Measurements from ENCODE around the gene ARAF. TPM values are rescaled to one million over a fixed set of nuclear protein-coding genes. Genes with fewer than 3 reads are reported as not detected.
A peak's percentile ranks its signal among the peaks of the same experiment; 100 is the strongest.

The ARAF gene
- total RNA-seq, 2 donors from 2014 or later = 84.7 to 87.1 TPM

- Mint-ChIP-seq H3K4me1 (ENCODE audit: low read depth in 2 of 2) (peaks cover 6 to 14% of the 10 kb centered on the region in 2 donors), H3K9me3 (no peaks in the 10 kb centered on the region), H3K36me3 (peaks cover 10% of the 10 kb centered on the region), H3K27me3 (peaks cover under 1 to 18% of the 10 kb centered on the region in 2 donors), H3K27ac (no peak overlapping the region), H3K4me3 (peak overlapping the region; percentile 32)
- no peak for ATAC-seq
- no peak for DNase-seq (ENCODE audit: low spot score)
Measured at GRCh38 chrX:47572773-47573340, 11.9 kb downstream of the ARAF start.

GRCh38 chrX:47573341-47574075, 12.5 kb downstream of the ARAF start:
- peaks cover 6 to 24% of the 10 kb centered on the region in 2 donors for H3K27me3 Mint-ChIP-seq
- peak overlapping the region; percentile 32 for H3K4me3 Mint-ChIP-seq
- no peak overlapping the region for H3K27ac Mint-ChIP-seq
- H3K4me1 Mint-ChIP-seq (ENCODE audit: low read depth in 2 of 2) = peaks cover 11% of the 10 kb centered on the region in 2 donors
- DNase-seq (ENCODE audit: low spot score) (no peak), ATAC-seq (no peak)
- H3K36me3 Mint-ChIP-seq = peaks cover 10% of the 10 kb centered on the region
- H3K9me3 Mint-ChIP-seq = no peaks in the 10 kb centered on the region

GRCh38 chrX:47574076-47574546, 13.1 kb downstream of the ARAF start:
- DNase-seq (ENCODE audit: low spot score) = no peak
- H3K36me3 Mint-ChIP-seq = peaks cover 10% of the 10 kb centered on the region
- H3K27me3 Mint-ChIP-seq = peaks cover 6 to 26% of the 10 kb centered on the region in 2 donors
- peaks cover 11% of the 10 kb centered on the region in 2 donors for H3K4me1 Mint-ChIP-seq (ENCODE audit: low read depth in 2 of 2)
- H3K27ac Mint-ChIP-seq = no peak overlapping the region
- no peak for ATAC-seq
- H3K9me3 Mint-ChIP-seq = no peaks in the 10 kb centered on the region
- no peak overlapping the region for H3K4me3 Mint-ChIP-seq

DNA sequence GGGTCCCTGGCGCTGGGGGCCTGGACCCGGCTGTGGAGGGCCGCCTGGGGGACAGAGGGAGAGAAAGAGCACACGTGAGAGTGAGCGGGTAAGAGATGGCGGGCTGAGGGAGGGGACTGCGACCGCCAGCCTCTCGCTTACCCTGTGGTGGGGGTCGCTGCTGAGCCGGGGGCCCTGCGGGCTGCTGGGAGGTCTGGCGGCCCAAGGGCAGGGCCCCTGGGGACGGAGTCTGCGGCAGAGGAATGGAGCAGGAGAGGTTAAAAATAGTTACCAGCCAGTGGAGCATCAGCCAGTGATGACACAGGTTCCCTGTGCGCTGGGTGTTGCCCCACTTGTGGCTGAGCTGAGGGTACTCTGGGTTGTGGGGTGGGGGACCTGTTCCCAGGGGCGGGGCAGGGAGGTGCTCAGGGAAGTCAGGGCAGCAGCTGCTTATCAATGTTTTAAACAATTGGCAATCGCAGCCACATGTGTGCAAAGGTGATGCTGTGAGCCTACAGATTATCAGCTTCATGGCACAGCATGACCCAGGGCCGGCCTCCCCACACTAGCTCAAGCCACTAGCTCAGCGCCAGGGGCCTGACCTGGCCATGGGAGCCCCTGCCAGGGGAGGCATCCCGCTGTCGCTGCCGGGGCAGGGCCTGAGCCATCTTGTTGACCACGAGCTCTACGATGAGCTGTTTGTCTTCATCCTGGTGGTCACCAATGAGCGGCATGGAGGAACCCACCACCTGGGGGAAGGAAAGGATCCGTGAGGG, 13.7 kb downstream of the ARAF start:
- Mint-ChIP-seq H3K27ac (no peak overlapping the region), H3K4me3 (no peak overlapping the region)
- ATAC-seq = no peak

GRCh38 chrX:47576021-47576898, 15.3 kb downstream of the ARAF start:
- H3K4me3 Mint-ChIP-seq = no peak overlapping the region
- peaks cover 14 to 19% of the 10 kb centered on the region in 2 donors for H3K4me1 Mint-ChIP-seq (ENCODE audit: low read depth in 2 of 2)
- H3K27me3 Mint-ChIP-seq = peaks cover 6 to 31% of the 10 kb centered on the region in 2 donors
- no peaks in the 10 kb centered on the region for H3K9me3 Mint-ChIP-seq
- H3K36me3 Mint-ChIP-seq = peaks cover 5% of the 10 kb centered on the region
- DNase-seq (ENCODE audit: low spot score) (no peak), ATAC-seq (no peak)
- H3K27ac Mint-ChIP-seq = no peak overlapping the region

More for the DNA sequence above, 13.7 kb downstream of the ARAF start:
- DNase-seq (ENCODE audit: low spot score) = no peak
- Mint-ChIP-seq H3K27me3 (peaks cover 6 to 31% of the 10 kb centered on the region in 2 donors), H3K9me3 (no peaks in the 10 kb centered on the region), H3K36me3 (peaks cover 10% of the 10 kb centered on the region), H3K4me1 (ENCODE audit: low read depth in 2 of 2) (peaks cover 15 to 16% of the 10 kb centered on the region in 2 donors)

DNA sequence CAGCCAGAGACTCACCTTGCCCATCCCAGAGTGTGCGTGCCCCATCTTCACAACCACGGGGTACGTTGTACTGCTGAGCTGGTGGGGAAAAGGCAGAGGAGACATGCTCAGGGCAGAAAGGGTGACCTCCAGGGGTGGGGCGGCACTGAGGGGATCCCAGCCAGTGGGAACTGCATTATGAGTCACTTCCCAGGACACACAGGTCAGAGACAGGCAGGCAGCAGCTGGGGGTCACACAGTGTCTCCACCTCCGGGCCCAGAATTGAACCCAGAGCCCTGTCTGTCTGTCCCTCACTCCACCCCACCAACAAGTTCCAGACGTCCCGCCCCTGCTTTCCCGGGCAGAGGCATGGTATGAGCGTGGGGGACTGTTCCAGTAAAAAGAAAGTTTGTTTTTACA, 16.4 kb downstream of the ARAF start:
- H3K4me1 Mint-ChIP-seq (ENCODE audit: low read depth in 2 of 2) = peaks cover 24 to 29% of the 10 kb centered on the region in 2 donors
- ATAC-seq = no peak
- H3K4me3 Mint-ChIP-seq = no peak overlapping the region
- no peaks in the 10 kb centered on the region for H3K36me3 Mint-ChIP-seq
- peaks cover 6 to 33% of the 10 kb centered on the region in 2 donors for H3K27me3 Mint-ChIP-seq
- DNase-seq (ENCODE audit: low spot score) = no peak
- H3K27ac Mint-ChIP-seq = no peak overlapping the region
- H3K9me3 Mint-ChIP-seq = no peaks in the 10 kb centered on the region

- no peak for DNase-seq (ENCODE audit: low spot score)
- H3K27me3 Mint-ChIP-seq = peaks cover 6 to 30% of the 10 kb centered on the region in 2 donors
- H3K9me3 Mint-ChIP-seq = no peaks in the 10 kb centered on the region
- no peak overlapping the region for H3K4me3 Mint-ChIP-seq
- no peak for ATAC-seq
- no peaks in the 10 kb centered on the region for H3K36me3 Mint-ChIP-seq
- no peak overlapping the region for H3K27ac Mint-ChIP-seq
- peaks cover 28 to 31% of the 10 kb centered on the region in 2 donors for H3K4me1 Mint-ChIP-seq (ENCODE audit: low read depth in 2 of 2)
Measured at GRCh38 chrX:47577901-47578300, 16.9 kb downstream of the ARAF start.

DNA sequence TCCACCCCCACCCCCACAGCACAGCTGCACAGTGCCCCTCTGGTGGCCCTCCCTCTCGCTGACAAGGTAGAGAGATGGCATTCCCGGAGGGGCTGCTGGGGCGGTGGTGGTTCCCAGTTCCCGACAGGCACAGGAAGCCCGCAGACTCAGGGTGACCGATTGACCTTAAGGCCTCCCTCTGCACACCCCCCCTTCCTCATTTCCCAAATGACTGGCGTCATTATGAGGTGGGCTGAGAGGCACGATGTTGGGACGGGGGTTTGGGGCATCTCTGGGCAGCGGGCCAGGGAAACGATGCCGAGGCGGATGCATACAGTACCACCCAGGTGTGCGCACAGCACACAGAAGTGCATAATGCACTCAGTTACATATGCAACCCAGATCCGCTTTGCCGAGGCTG, 17.7 kb downstream of the ARAF start:
- H3K4me3 Mint-ChIP-seq = no peak overlapping the region
- DNase-seq (ENCODE audit: low spot score) (no peak), ATAC-seq (no peak)
- peaks cover 27 to 39% of the 10 kb centered on the region in 2 donors for H3K4me1 Mint-ChIP-seq (ENCODE audit: low read depth in 2 of 2)
- H3K36me3 Mint-ChIP-seq = no peaks in the 10 kb centered on the region
- no peak overlapping the region for H3K27ac Mint-ChIP-seq
- H3K27me3 Mint-ChIP-seq = peaks cover 6 to 26% of the 10 kb centered on the region in 2 donors
- no peaks in the 10 kb centered on the region for H3K9me3 Mint-ChIP-seq

- H3K27me3 Mint-ChIP-seq = peaks cover 6 to 29% of the 10 kb centered on the region in 2 donors
- DNase-seq (ENCODE audit: low spot score) = no peak
- no peaks in the 10 kb centered on the region for H3K36me3 Mint-ChIP-seq
- H3K4me3 Mint-ChIP-seq = peak overlapping the region; percentile 52
- no peak overlapping the region for H3K27ac Mint-ChIP-seq
- peaks cover 30 to 41% of the 10 kb centered on the region in 2 donors for H3K4me1 Mint-ChIP-seq (ENCODE audit: low read depth in 2 of 2)
- no peaks in the 10 kb centered on the region for H3K9me3 Mint-ChIP-seq
- peak; percentile 54 to 75 for ATAC-seq
Measured at GRCh38 chrX:47579537-47579936, 18.5 kb downstream of the ARAF start.

- Mint-ChIP-seq H3K4me3 (peak within 1 kb of the TSS; percentile 58), H3K36me3 (no peaks in the 10 kb centered on the region), H3K27ac (peak within 1 kb of the TSS; percentile 61 to 73), H3K27me3 (peaks cover 6 to 27% of the 10 kb centered on the region in 2 donors), H3K9me3 (no peaks in the 10 kb centered on the region), H3K4me1 (ENCODE audit: low read depth in 2 of 2) (peaks cover 34 to 37% of the 10 kb centered on the region in 2 donors)
- DNase-seq (ENCODE audit: low spot score) = peak; percentile 91
- peak; percentile 96 to 97 for ATAC-seq
Measured at GRCh38 chrX:47581731-47582647, 21.0 kb downstream of the ARAF start, which contains the start of gene TIMP1. TSS of gene TIMP1 (plus strand) at chrX:47582436. CDS start at chrX:47583416, 980 bp downstream.

- Mint-ChIP-seq H3K36me3 (no peaks in the 10 kb centered on the region), H3K27me3 (peaks cover under 1 to 22% of the 10 kb centered on the region in 2 donors), H3K4me1 (ENCODE audit: low read depth in 2 of 2) (peaks cover 30 to 34% of the 10 kb centered on the region in 2 donors), H3K9me3 (no peaks in the 10 kb centered on the region), H3K4me3 (peak overlapping the region; percentile 58), H3K27ac (peak overlapping the region; percentile 27 to 61)
- no peak for DNase-seq (ENCODE audit: low spot score)
- no peak for ATAC-seq
Measured at GRCh38 chrX:47583240-47583861, 22.3 kb downstream of the ARAF start.

GRCh38 chrX:47584714-47585113, 23.7 kb downstream of the ARAF start:
- no peaks in the 10 kb centered on the region for H3K9me3 Mint-ChIP-seq
- no peak overlapping the region for H3K27ac Mint-ChIP-seq
- H3K4me3 Mint-ChIP-seq = no peak overlapping the region
- ATAC-seq (no peak), DNase-seq (ENCODE audit: low spot score) (no peak)
- H3K36me3 Mint-ChIP-seq = no peaks in the 10 kb centered on the region
- peaks cover 0 to 15% of the 10 kb centered on the region in 2 donors for H3K27me3 Mint-ChIP-seq
- H3K4me1 Mint-ChIP-seq (ENCODE audit: low read depth in 2 of 2) = peaks cover 25 to 30% of the 10 kb centered on the region in 2 donors
